ENCODE measurements around the gene URM1. TPM values are rescaled to one million over a fixed set of nuclear protein-coding genes. Genes with fewer than 3 reads are reported as not detected.
"Not testable (repeated sequence)": the region's sequence is repeated elsewhere in the genome, so short reads cannot be mapped to it uniquely, and the experiment has no call there.

The URM1 gene
- total RNA-seq, 1 experiment from 2014 or later = 46.6 TPM

DNA sequence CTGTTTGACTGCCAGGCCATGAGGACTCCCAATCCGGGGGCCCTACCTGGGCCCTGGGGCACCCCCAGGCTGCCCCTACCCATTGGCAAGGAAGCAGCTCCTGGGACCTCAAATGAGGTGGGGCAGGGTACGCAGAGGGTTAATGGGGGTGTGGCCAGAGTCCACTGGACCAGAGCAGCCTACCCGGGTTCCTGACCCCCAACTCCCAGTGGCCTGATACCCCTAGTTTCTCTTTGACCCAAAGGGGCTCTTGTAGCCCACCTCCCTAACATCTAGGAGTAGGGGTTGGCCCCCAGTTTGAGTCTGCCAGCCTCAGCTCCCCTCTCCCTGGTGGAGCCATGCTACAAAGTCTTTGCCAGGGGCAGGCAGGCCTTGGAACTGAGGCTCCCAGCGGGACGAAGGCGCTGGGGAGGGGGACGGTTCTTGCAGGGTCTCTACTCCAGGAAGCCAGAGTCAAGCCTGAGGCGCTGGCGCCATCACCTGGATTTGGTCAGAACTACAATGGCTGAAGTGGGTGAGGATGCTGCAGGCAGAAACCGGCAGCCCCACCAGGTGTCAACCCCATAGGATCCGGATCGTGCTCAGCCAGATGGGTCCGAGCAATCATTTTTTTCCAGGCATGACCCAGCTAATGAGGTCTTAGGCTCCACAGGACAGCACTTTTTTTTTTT, 41.1 kb downstream of the URM1 start:
- Histone ChIP-seq H3K23ac (ENCODE audit: insufficient read length, low read depth, low read length) (no peak overlapping the region), H4K5ac (ENCODE audit: insufficient read length, low read depth, low read length) (no peak overlapping the region)

DNA sequence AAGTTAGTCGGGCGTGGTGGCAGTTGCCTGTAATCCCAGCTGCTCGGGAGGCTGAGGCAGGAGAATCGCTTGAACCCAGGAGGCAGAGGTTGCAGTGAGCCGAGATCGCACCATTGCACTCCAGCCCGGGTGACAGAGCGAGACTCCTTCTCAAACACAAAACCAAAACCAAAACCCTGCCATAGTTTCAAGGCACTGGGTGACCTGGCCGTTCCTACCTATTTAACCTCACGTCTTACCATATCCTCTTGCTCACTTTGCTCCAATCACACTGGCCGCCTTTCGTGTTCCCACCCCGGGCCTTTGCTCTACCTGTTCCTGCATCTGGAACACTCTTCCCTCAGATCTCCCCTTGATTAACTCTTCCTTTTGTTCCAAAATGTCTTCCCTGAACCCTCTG, 42.6 kb downstream of the URM1 start:
- H3K4ac ChIP-seq (ENCODE audit: low read depth, low read length); H3K4me1 ChIP-seq (ENCODE audit: insufficient read depth, low read length); H3K23ac ChIP-seq (ENCODE audit: insufficient read length, low read depth, low read length); H4K20me1 ChIP-seq (ENCODE audit: control insufficient read depth, insufficient read depth, insufficient read length); H2BK120ac ChIP-seq (ENCODE audit: low read depth, low read length, poor library complexity, severe bottlenecking); H3K18ac ChIP-seq (ENCODE audit: insufficient read length, low read depth, low read length); H3K79me1 ChIP-seq (ENCODE audit: insufficient read depth, low read depth, low read length, poor library complexity, severe bottlenecking); H4K91ac ChIP-seq (ENCODE audit: insufficient read length, low read depth, low read length); H3T11ph ChIP-seq (ENCODE audit: low read length); H2AK5ac ChIP-seq (ENCODE audit: insufficient read length, low read length); H3K79me2 ChIP-seq (ENCODE audit: insufficient read depth, low read length); H3K36me3 Mint-ChIP-seq (ENCODE audit: insufficient read depth in 1 of 3, low read depth in 3 of 3); H3K4me3 Mint-ChIP-seq; H3K56ac ChIP-seq (ENCODE audit: insufficient read length, low read depth, low read length); H2BK12ac ChIP-seq (ENCODE audit: insufficient read length, low read depth, low read length); H3K9me3 ChIP-seq (ENCODE audit: control insufficient read depth, low read depth, low read length); H2BK15ac ChIP-seq (ENCODE audit: low read depth, low read length); H3K9ac ChIP-seq (ENCODE audit: extremely low read depth, insufficient read length, low read length); H4K5ac ChIP-seq (ENCODE audit: insufficient read length, low read depth, low read length); H3K27ac Mint-ChIP-seq; H4K8ac ChIP-seq (replicated peaks; ENCODE audit: insufficient read length, low read depth, low read length); H2AFZ ChIP-seq (ENCODE audit: low read length); H2BK5ac ChIP-seq (ENCODE audit: insufficient read length, low read length); H3K14ac ChIP-seq (ENCODE audit: insufficient read depth, low read length); DNase-seq; H2BK20ac ChIP-seq (ENCODE audit: low read depth, low read length, poor library complexity, severe bottlenecking); H3K23me2 ChIP-seq (ENCODE audit: insufficient read length, low read depth, low read length, poor library complexity, severe bottlenecking); H3K27ac ChIP-seq (ENCODE audit: insufficient read length, low read depth, low read length); H3K4me2 ChIP-seq (ENCODE audit: insufficient read depth, insufficient read length, low read length); H3K9me3 Mint-ChIP-seq: not testable (repeated sequence)
- H3K4me1 Mint-ChIP-seq = peaks cover 32 to 34% of the 10 kb centered on the region in 2 experiments
- H3K27me3 Mint-ChIP-seq (ENCODE audit: low read depth) = peaks cover 99% of the 10 kb centered on the region
- WGBS (ENCODE audit: extremely low coverage, insufficient read length, low lambda C conversion rate) = no CpG with 5 or more reads among the region's 13 CpGs
- peaks cover 27% of the 10 kb centered on the region; the same call in 1 of the 2 replicates for H3K27me3 ChIP-seq (ENCODE audit: insufficient read depth, low read length)

More for the DNA sequence above, 41.1 kb downstream of the URM1 start:
- H3K27ac Mint-ChIP-seq = no peak overlapping the region
- no peak overlapping the region for H3K14ac ChIP-seq (ENCODE audit: insufficient read depth, low read length)
- H3K27me3 ChIP-seq (ENCODE audit: insufficient read depth, low read length) = peaks cover 35% of the 10 kb centered on the region; the same call in 1 of the 2 replicates
- TF ChIP-seq CTCF (conservative IDR thresholded peaks at IDR 0.05) = peak; percentile 96
- peaks cover 0 to 6% of the 10 kb centered on the region in 2 experiments; a peak in 3 of 5 replicates for H3K9me3 Mint-ChIP-seq
- no peak overlapping the region for H3K4ac ChIP-seq (ENCODE audit: low read depth, low read length)
- peak; percentile 95 for DNase-seq
- H2AK5ac ChIP-seq (ENCODE audit: insufficient read length, low read length) = no peak overlapping the region
- H3K27ac ChIP-seq (ENCODE audit: insufficient read length, low read depth, low read length) = no peak overlapping the region
- H3K9ac ChIP-seq (ENCODE audit: extremely low read depth, insufficient read length, low read length) = no peak overlapping the region
- no peak overlapping the region for H3K56ac ChIP-seq (ENCODE audit: insufficient read length, low read depth, low read length)
- H2BK5ac ChIP-seq (ENCODE audit: insufficient read length, low read length) = no peak overlapping the region
- no peak overlapping the region for H3T11ph ChIP-seq (ENCODE audit: low read length)
- no peak overlapping the region for H4K8ac ChIP-seq (replicated peaks; ENCODE audit: insufficient read length, low read depth, low read length)
- peaks cover 98% of the 10 kb centered on the region for H3K27me3 Mint-ChIP-seq (ENCODE audit: low read depth)
- H4K91ac ChIP-seq (ENCODE audit: insufficient read length, low read depth, low read length) = no peak overlapping the region
- H2BK20ac ChIP-seq (ENCODE audit: low read depth, low read length, poor library complexity, severe bottlenecking) = no peak overlapping the region
- no peaks in the 10 kb centered on the region for H3K36me3 Mint-ChIP-seq (ENCODE audit: insufficient read depth in 1 of 3, low read depth in 3 of 3)
- H3K79me2 ChIP-seq (ENCODE audit: insufficient read depth, low read length) = no peaks in the 10 kb centered on the region
- no CpG with 5 or more reads among the region's 13 CpGs for WGBS (ENCODE audit: extremely low coverage, insufficient read length, low lambda C conversion rate)
- H3K4me2 ChIP-seq (ENCODE audit: insufficient read depth, insufficient read length, low read length) = no peak overlapping the region
- no peak overlapping the region for H2BK15ac ChIP-seq (ENCODE audit: low read depth, low read length)
- H3K4me1 Mint-ChIP-seq = peaks cover 39 to 41% of the 10 kb centered on the region in 2 experiments
- H3K79me1 ChIP-seq (ENCODE audit: insufficient read depth, low read depth, low read length, poor library complexity, severe bottlenecking) = no peaks in the 10 kb centered on the region
- peaks cover 3% of the 10 kb centered on the region for H3K23me2 ChIP-seq (ENCODE audit: insufficient read length, low read depth, low read length, poor library complexity, severe bottlenecking)
- H3K9me3 ChIP-seq (ENCODE audit: control insufficient read depth, low read depth, low read length) = no peaks in the 10 kb centered on the region
- H3K4me1 ChIP-seq (ENCODE audit: insufficient read depth, low read length) = peaks cover 3% of the 10 kb centered on the region
- H3K18ac ChIP-seq (ENCODE audit: insufficient read length, low read depth, low read length) = no peak overlapping the region
- H2BK120ac ChIP-seq (ENCODE audit: low read depth, low read length, poor library complexity, severe bottlenecking) = no peak overlapping the region
- H4K20me1 ChIP-seq (ENCODE audit: control insufficient read depth, insufficient read depth, insufficient read length) = no peaks in the 10 kb centered on the region
- no peak overlapping the region for H2BK12ac ChIP-seq (ENCODE audit: insufficient read length, low read depth, low read length)
- H3K4me3 Mint-ChIP-seq = no peak overlapping the region; a peak in 1 of 5 replicates
- H2AFZ ChIP-seq (ENCODE audit: low read length) = no peak overlapping the region

Data from H9 (cell line).